Fibroblast of peridontal ligament (primary cell): ENCODE measurements around the gene BTN2A1.
"Not testable (repeated sequence)": the region's sequence is repeated elsewhere in the genome, so short reads cannot be mapped to it uniquely, and the experiment has no call there.

Experiments
- DNase-seq: peaks from one replicate; pipeline ENCODE4 v3.0.0-alpha.2; 2010; ENCODE audit errors: extremely low read depth

Gene BTN2A1

GRCh38 chr6:26457806-26458688 is at the start of gene BTN2A1:
BTN2A1 (plus strand) TSS chr6:26457955; CDS start chr6:26458637, 682 bp downstream.
- peak; percentile 97 for DNase-seq

DNA sequence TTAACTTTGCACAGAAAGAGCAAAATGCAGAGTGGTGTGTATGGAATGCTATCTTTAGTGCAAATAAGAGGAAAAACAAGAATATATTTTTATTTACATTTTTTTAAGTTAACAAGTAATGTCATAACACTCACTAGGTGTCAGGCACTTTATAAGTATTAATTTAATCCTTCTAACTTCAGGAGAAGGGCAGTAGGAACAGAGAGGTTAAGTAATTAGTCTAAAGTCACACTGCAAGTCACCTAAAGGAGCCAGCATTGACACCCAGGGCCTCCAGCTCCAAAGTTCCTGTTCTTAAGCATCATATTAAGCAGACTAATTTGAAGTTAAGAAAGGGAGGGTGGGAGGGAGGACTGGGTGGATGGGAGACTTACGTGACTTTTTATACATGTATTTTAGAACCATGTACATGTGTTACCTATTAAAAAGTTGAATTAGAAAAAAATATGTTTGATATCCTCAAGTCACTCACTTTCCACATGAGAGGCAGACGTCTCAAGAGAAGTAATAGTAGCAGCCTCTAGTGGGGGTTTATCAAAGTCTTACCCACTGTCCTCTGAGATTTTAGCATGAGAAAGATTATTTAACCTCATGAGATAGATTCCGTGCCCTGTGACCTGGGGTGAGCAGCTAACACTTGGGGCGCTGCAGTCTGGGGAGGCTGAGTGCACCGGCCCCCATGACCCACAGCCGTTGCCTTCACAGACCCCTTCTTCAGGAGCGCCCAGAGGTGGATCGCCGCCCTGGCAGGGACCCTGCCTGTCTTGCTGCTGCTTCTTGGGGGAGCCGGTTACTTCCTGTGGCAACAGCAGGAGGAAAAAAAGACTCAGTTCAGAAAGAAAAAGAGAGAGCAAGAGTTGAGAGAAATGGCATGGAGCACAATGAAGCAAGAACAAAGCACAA is 48.7 kb upstream of the BTN2A1 start:
- no peak for DNase-seq

DNA sequence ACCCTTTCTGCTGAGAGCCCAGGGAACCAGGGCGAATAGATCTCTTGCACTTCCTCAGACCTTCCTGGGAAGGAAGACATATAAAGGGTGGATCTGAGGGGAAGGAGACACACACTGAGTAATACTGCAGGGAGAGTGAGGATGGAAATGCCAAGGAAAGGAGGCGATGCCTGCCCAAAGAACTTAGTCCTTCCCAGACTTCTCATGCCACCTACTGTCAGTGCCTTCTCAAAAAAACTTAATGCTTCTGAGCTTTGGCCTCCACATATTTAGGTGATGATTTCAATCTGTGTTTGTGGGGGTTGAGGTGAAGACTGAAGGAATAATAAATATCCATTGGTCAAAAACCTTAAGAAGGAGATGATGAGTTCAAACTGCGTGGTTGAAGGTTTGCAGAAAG is 46.0 kb upstream of the BTN2A1 start:
- DNase-seq: peak; percentile 26

GRCh38 chr6:26412228-26412627 is 45.5 kb upstream of the BTN2A1 start:
- no peak for DNase-seq

GRCh38 chr6:26412954-26413353 is 44.8 kb upstream of the BTN2A1 start:
- DNase-seq: no peak

DNA sequence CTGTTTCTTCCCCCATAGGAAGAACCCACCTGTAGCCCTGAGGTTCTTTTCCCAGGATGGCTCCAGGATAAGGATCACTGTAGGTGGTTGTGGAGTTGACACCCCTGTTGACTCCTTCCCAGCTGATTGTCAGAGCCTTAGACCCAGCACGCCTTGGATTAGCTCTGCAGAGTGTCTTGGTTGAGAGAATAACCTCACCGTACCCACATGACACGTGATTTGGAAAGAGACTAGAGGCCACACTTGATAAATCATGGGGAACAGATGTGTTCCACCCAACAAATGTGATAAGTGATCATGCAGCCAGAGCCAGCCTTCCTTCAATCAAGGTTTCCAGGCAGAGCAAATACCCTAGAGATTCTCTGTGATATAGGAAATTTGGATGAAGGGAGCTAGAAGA is 43.5 kb upstream of the BTN2A1 start:
- no peak for DNase-seq

- DNase-seq: no peak
Measured at GRCh38 chr6:26415036-26415614, 42.6 kb upstream of the BTN2A1 start.

GRCh38 chr6:26415791-26416190 is 42.0 kb upstream of the BTN2A1 start:
- no peak for DNase-seq

DNA sequence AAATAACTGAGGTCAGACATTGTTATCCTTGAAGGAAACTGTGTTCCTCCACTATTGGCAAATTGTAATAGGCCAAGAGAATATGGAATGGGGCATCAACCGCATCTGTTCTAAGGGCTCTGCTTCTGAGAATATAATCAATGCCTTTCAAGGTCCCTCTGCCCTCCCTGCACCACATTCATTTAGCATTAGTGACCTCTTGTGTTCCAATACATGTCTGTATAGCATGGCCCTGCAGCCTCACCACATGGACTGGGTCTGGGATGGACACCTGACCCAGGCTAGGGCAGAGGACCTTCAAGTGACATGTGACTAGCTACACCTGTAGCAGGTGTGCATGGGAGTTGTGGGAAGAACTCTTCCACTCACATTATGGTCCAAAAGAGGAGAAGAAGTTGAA is 41.5 kb upstream of the BTN2A1 start:
- DNase-seq: no peak

- DNase-seq: not testable (repeated sequence)
Measured at GRCh38 chr6:26418077-26418476, 39.7 kb upstream of the BTN2A1 start.

DNA sequence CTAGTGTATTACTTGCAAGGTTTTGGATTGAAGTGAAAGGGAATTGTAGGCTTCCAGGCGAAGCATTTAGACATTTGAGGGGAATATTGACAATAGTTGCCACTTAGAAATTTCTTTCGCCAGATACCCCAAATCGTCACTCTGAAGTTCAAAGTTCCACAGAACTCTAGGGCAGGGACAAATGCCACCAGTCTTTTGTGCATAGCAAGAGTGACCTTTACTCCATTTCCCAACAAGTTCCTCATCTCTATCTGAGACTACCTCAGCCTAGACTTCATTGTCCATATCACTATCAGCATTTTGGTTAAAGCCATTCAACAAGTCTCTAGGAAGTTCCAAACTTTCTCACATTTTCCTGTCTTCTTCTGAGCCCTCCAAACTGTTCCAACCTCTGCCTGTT is 39.0 kb upstream of the BTN2A1 start:
- DNase-seq: not testable (repeated sequence)

DNA sequence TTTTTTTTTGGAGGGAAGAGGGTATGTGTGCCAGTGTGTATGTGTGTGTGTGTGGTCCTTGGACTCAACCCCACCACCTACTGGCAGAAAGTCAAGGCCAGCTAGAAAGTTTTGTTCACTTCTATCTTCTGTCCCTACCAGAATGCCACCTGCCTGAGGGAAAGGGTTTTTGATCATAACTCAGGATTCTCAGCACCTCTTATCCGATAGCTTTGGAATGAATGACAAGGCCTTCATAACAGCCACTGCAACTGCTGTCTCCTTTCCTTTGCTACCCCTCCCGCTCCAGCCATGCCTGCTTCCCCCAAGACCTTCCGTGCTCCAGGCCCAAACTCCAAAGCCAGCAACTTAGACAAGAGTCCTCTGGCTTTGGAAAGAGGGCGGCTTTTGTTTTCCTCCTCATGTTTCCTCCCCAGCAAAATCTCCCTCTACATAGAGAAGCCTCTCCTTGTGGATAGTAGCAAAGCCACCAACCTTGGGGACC is 37.0 kb upstream of the BTN2A1 start:
- peak; percentile 40 for DNase-seq

GRCh38 chr6:26421259-26422144 is 36.3 kb upstream of the BTN2A1 start:
- DNase-seq: peak; percentile 96

DNA sequence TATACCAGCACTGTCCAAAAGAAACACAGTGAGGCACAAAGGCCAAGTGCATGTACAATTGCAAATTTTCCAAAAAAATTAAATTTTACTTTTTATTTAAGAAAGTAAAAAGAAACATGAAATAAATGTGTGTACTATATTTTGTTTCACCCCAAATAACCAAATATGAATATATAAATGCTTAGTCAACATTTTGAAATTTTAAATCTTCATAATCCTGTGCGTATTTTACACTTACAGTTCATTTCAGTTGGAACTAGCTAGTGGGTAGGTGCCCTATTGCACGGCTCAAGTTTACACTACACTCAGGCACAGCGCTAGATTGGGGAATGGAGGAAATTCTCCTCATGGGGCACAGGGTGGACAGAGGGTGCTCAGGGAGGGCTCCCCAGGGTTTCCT is 35.4 kb upstream of the BTN2A1 start:
- no peak for DNase-seq

DNA sequence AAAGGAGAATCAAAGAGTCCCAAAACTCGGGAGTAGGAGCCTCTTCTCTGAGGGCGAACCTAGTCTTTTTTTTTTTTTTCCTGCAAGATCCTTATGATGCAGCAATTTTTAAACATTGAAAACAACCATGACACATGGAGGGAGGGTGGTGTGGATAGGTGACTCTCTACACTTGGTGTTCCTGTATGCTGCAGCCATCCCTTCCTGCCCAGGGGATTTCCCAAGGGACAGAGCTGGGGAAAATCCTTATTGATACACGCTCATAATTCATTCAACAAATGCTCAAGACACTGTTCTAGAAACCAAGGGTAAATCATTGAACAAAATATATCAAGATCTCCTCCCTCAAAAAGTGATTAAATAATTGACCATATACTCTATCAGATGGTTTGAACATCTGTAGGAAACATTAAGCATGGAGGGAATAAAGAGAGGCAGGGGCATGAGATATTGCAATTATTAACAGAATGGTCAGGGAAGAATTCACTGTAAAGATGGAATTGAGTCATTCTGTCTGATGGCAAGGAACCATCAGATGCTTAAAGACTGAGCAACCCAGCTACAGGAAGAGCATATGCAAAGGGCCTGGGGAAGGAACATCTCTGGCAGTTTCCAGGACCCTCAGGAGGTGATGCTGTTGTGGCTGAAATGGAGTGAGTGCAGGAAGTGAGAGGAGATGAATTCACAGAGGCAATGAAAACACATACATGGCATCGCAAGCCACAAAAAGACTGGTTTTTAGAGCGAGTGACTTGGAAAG is 30.9 kb upstream of the BTN2A1 start:
- DNase-seq: no peak

- DNase-seq: no peak
Measured at GRCh38 chr6:26427451-26427809, 30.3 kb upstream of the BTN2A1 start.

DNA sequence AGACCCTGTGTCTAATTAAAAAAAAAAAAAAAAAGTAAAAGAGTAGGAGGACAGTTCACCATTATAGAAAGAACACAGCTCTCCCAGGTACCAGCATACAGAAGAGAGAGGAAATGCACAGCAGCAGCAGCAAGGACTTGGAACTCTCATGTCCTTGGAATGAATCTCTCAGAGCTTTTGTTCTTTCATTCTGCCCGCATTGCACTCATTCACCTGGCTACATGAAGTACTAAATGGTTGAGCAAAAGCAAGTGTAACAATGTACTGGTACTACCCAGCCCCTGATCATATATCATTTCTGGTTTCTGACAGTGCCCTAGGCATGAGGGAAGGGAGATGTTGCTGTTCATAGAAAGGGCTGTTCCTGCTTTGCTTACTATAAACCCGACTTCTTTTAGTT is 29.5 kb upstream of the BTN2A1 start:
- DNase-seq: no peak

- DNase-seq: no peak
Measured at GRCh38 chr6:26430787-26431186, 27.0 kb upstream of the BTN2A1 start.

DNA sequence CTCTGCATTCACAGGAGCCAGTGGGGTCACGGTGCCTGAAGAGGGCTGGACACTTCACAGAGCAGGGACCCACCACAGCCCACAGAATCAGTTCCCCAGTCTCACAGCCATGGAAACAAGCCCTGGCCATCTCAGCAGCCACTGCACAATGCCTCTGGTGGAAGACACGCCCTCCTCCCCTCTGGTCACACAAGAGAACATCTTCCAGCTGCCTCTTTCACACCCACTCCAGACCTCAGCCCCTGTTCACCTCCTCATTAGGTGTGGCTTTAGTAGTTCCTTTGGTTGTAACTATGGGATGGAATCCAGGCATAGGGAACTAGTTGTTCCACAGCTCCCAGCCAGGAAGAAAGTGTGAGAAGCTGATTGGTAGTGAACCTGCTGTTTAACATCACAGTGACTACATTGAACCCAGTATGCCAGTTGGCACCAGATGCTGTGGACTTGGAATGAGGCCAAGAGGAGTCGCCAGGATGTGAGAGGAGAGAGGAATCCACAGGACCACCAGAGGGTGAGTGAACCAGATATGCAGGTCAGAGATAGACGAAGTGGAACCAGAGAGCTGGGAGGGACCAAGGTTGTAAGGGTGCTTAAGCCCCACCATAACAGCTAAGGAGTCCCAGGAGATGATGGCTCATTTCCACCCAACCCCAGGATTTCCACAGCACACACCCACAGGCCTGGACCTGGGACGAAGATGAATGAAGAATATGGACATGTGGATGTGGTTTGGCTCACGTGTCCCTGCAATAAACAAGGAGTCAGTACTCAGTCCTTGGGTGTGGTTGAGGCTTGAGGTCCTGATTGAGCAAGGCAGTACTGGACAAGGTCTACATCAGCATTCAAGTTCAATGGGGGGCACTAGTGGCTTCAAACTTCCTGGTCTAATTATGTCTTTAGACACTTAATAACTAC is 26.2 kb upstream of the BTN2A1 start:
- peak; percentile 71 for DNase-seq
